HG02884 (cell line): ENCODE results near the gene HDHD5.
"Not testable (repeated sequence)": the region's sequence is repeated elsewhere in the genome, so short reads cannot be mapped to it uniquely, and the experiment has no call there.

Source experiments
- ATAC-seq: cut with Tn5 transposase; IDR thresholded peaks from one replicate; pipeline ENCODE4 v1.9.1; 2021; ENCODE audit warnings: mild to moderate bottlenecking, moderate library complexity; ENCODE audit not compliant: unreplicated experiment

Gene HDHD5

GRCh38 chr22:17157714-17158113 lies 1.4 kb downstream of the HDHD5 start:
- ATAC-seq = no peak

- ATAC-seq = no peak
Observed at GRCh38 chr22:17155941-17156340, 3.1 kb downstream of the HDHD5 start.

GRCh38 chr22:17152971-17153370 lies 6.1 kb downstream of the HDHD5 start:
- no peak for ATAC-seq

GRCh38 chr22:17152340-17152739 lies 6.7 kb downstream of the HDHD5 start:
- no peak for ATAC-seq

GRCh38 chr22:17149076-17149815 lies 9.8 kb downstream of the HDHD5 start:
- no peak for ATAC-seq

GRCh38 chr22:17147458-17147857 lies 11.6 kb downstream of the HDHD5 start:
- ATAC-seq = not testable (repeated sequence)

GRCh38 chr22:17145021-17145680 lies 13.9 kb downstream of the HDHD5 start:
- no peak for ATAC-seq

GRCh38 chr22:17143826-17144225 lies 15.3 kb downstream of the HDHD5 start:
- ATAC-seq = no peak

- ATAC-seq = no peak
Observed at GRCh38 chr22:17143101-17143500, 16.0 kb downstream of the HDHD5 start.

GRCh38 chr22:17140826-17141766 lies 18.0 kb downstream of the HDHD5 start:
- ATAC-seq = no peak

- no peak for ATAC-seq
Observed at GRCh38 chr22:17140022-17140421, 19.1 kb downstream of the HDHD5 start.

- no peak for ATAC-seq
Observed at GRCh38 chr22:17138513-17138912, 20.6 kb downstream of the HDHD5 start.

- ATAC-seq = no peak
Observed at GRCh38 chr22:17137861-17138425, 21.1 kb downstream of the HDHD5 start.

GRCh38 chr22:17137170-17137569 lies 21.9 kb downstream of the HDHD5 start:
- no peak for ATAC-seq

GRCh38 chr22:17135153-17135760 lies 23.8 kb downstream of the HDHD5 start:
- no peak for ATAC-seq

- no peak for ATAC-seq
Observed at GRCh38 chr22:17133137-17133536, 25.9 kb downstream of the HDHD5 start.

- ATAC-seq = no peak
Observed at GRCh38 chr22:17132112-17132511, 27.0 kb downstream of the HDHD5 start.

- no peak for ATAC-seq
Observed at GRCh38 chr22:17131686-17132085, 27.4 kb downstream of the HDHD5 start.

GRCh38 chr22:17130199-17130598 lies 28.9 kb downstream of the HDHD5 start:
- ATAC-seq = no peak
